Measurements from ENCODE around the gene CRHR2.
"Not testable (repeated sequence)": the region's sequence is repeated elsewhere in the genome, so short reads cannot be mapped to it uniquely, and the experiment has no call there.

The CRHR2 gene

DNA sequence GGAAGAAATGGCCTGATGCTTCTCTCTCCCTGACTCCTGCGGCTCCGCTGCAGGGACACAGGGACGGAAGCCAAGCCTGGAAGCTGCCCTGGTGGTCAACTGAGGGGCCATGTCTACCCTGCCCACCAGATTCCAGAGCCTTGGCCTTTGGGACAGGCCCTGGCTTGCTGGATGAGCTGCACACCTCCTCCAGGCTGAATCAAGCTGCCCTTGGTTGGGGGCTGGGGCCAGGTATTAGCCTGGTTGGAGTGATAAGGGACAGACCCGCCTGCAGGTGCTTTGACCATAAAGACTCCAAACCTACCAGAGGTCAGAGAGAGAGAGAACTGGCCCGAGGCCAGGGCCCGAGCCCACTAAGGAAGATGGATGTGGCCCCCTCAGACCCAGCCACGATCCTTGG lies 30.1 kb downstream of the CRHR2 start:
- no peak for DNase-seq

DNA sequence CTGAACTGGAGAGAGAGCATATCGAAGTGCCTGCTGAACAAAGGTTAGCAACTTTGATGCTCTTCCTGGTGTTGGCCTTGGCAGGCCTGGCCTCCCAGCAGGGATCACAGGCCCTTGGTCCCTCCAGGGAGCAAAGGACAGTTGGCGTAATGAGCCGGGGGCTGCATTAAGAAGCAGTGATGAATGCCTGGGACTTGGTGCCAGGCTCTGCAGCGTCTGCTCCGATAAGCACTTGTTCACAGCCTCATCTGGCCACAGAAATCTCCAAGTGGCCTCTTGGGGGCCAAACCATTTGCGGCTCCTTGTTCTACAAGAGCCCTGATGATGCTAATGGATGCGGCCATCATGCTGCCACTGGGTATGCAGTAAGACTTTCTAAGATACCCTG lies 31.8 kb downstream of the CRHR2 start:
- DNase-seq = no peak

DNA sequence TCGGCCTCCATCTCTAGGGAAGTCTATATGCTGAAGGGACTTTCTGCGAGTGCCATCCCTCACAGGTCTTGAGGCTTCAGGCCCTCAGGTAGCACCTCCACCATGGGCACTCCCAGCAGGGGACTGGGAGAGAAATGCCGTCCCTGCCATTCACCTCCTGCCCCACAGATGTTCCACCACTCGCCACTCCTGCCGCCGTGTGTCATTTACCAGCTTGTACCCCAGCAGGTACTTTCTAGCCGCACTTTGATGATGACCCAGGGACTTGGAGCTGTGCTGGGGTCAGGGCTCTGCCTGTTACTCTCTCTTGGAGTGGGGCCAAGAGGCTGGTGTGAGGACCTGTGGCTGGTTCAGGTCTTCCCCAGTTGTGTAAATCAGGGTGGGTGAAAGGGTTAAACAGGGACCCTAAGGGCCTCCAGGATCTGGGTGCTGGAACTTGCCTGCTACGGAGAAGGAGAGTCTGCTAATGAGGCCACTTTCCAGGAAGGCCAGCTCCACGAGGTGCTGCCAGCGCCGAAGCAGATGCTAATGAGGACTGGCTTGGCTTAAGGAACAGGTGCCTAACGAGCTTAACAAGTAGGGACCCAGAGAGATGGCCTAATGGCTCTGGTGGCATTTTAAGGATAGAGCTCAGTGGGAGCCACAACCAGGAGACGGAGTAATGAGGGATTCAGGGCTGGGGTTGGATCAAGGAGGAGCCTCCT lies 32.4 kb downstream of the CRHR2 start:
- DNase-seq = no peak

DNA sequence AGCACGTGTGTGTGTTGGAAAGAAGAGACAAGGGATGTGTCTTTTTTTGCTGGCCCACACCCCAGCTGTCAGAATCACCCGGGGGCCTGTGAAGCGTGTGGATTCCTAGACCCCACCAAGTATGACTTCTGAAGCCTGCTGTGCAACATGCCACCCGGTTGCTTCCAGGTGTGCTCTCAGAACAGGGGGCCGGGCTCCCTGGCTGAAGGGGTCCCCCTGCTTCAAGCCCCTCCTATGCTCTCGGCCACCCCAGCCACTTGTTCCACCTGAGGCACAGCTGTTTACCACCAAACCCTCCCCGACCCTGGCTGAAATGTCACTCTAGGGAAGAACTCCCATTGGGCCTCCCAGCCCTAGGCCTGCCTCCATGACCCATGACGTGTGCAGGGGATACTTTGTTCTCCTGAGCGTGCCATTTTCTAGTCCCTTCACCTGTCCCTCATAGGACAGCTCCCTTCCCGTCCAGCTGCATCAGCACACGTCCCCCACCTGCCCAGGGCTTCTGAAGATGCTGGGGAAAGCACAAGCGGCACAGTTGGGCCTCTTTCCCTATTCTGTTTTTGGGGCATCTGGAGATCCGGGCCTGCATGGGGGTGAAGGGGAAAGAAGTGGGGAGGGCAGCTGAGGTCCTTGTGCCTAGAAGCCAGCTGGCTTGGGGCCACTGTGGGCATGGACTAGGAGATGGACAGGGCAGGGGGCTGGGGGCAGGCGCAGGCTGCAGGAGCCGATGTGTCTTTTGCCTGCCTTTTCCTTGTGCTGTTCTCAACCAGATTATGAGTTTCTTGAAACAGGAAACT lies 33.3 kb downstream of the CRHR2 start:
- DNase-seq = no peak

DNA sequence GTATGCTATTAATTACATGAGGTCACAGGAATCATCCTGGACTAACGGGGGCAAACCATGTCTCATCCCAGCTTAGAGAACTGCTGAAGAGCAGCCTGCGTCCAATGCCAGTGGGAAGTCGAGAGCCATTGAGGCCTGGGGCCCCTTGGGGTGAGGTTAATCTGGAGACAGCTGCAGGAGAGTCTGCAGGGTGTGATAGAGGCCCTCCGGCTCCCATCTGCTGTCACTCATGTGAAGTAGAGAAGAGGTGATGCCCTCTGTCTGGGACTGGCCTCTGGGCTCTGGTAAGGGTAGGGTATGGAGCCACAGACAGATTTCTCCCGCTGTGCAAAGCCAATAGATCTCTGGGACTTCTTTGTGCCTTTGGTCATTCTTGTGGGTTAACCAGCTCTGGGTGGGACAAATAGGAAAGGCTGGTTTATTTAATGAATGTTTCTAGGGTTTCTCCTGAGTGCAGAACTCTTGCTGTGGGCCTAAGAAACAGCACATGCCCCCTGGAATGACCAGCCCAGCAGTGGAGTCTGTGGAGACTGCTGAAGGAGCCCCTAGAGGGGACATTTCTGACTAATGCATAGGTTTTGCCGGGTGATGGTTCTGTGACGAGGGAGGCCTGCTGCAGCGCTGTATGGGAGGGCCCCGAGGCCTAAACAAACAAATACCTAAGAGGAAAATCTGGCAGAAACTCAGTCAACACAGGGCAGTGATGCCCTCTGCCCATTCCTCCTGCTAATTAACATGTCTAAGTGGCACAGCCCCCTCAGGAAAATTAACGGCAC lies 34.5 kb downstream of the CRHR2 start:
- no peak for DNase-seq

DNA sequence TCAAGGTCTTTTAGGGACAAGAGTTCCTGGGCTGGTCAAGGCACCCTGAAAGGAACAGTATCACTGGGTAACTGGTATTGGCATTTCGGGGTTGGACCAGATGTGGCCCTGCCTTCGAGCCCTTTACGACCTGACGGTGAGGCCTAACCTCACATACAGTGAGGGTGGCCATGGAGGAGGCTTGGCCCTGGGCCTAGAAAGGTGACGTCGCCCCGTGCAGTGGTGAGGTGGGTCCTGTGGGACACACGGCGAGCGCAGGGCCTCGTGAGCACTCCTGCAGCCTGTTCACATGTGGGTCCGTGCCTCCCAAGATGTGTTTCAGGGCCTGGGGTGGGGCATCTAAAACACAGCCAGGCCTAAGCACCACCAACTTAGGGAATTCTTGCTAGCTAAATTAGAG lies 36.1 kb downstream of the CRHR2 start:
- DNase-seq = no peak

DNA sequence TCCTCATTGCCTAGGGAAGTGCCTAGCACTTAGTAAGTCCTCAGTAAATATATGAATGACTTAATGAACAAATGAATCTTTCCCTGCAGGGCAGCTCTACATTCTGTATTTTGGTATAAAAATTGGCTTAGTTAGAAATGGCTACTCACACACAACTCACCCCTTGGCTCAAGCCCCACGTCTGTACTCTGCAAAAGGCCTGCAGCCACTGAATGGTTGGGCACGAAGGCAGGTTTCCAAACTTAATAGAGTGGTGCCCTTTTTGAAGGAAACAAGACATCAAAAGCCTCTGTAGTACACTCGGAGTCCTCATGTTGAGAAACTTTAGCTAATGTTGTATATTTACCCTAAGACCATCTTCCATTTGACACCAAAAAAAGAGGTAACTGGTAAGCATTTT lies 36.6 kb downstream of the CRHR2 start:
- DNase-seq = no peak

DNA sequence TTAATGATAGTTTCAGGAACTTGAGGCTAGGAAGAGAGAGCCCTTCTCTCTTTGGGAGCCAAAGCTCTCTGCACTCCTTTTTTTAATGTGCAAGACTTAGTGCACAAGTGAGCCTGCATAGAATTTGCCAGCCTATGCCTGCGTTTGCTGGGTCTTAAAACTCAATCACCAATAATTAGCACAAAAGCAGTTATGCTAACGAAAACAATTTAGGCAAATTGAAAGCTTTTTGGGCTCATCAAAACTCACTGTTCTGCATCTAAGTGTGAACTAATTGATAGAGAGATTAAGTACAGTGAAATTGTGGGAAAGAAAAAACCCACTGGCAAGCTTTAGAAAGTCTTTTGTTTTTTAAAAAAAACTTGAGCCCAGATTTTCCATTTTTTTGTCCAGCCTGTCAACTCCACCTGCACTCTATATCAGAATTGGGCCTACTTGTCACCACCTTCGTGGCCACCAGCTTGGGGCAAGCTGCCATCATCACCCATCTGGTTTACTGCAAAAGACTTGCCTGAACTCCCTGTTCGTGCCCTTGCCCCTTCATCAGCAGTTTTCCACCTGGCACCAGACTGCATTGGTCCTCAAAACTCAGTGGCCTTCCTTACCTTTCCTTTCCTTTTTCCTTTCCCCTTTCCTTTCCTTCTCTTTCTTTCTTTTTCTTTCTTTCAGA lies 37.8 kb downstream of the CRHR2 start:
- DNase-seq = no peak

DNA sequence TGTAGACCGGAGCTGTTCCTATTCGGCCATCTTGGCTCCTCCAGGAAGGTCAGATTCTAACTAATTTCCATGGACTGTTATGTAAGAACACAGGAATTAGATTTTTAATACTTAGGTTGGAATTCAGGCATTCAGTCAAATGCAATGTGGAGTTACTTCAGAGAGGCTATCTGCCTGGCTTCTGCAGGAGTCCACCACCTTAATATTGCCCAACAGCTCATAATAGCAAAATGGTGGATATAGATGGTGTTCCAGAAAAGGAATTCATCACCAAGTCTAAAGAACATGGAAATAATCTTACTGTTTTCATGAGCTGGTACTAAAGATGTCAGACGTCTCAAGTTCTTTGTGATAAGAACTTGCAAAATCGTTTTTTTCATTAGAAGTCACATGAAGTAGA lies 39.5 kb downstream of the CRHR2 start:
- DNase-seq = no peak

DNA sequence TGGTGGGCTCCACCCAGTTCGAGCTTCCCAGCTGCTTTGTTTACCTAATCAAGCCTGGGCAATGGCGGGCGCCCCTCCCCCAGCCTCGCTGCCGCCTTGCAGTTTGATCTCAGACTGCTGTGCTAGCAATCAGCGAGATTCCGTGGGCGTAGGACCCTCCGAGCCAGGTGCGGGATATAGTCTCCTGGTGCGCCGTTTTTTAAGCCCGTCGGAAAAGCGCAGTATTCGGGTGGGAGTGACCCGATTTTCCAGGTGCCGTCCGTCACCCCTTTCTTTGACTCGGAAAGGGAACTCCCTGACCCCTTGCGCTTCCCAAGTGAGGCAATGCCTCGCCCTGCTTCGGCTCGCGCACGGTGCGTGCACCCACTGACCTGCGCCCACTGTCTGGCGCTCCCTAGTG lies 39.9 kb downstream of the CRHR2 start:
- DNase-seq = not testable (repeated sequence)

DNA sequence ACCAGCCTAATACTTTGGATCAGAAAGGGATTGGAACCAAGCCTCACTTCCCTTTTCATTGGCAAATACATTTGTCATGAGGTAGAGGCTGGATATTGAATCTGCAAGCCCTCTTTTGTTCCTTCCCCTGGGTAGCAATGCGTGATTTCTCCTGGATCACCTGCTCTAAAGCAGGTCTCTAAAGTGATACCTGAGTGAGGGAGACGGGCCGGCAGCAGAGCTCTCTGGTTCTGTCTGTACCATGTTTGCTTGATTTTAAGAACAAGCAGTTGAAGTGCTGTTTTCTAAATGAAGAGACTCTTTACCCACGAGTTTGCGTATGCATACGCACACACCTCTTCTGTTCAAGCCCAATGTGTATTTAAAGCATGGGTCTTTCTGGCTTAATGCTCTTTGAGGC lies 46.5 kb downstream of the CRHR2 start:
- DNase-seq = no peak

DNA sequence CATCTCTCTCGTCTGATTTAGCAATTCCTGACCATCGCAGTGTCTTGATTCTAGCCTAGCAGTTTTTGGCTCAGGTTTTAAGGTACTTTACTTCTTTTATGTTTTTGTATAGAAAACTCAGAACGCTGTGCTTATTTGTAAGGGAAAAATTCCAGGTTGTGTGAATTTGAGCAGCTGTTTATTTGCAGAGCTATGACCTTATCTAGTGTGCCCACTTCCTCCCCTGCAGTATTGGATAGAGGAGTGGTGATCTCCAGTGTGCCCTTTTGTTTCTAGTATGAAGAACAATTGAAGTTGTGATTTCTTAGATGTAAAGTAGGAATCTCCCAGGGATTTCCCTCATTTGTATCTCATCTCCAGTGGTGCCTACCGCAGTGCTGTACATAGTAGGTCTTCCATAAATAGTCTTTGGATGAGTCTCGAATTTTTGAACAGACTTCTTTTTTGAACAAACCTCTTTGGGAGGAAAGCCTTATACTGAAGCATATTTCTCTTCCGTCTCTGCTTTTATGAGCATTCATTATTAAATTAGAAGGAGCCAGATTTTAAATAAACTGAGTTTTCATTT lies 47.5 kb downstream of the CRHR2 start:
- no peak for DNase-seq

DNA sequence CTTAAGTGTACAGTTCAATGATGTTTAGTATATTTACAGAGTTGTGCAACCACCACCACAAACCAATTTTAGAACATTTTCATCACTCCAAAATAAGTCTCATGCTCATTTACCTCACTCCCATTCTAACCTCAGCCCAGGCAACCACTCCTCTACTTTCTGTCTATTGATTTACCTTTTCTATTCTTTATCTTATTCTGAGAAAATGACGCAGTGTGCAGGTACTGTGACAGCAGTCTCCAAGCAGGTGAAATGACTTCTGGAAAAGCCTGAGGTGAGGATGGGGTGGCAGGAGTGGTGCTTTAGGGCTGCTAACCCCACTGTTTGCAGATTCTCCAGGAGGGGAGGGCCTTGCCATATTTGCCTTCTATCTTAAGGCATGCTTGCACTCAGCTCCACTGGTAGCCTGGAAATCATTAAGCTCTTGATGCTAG lies 48.0 kb downstream of the CRHR2 start:
- DNase-seq = no peak

DNA sequence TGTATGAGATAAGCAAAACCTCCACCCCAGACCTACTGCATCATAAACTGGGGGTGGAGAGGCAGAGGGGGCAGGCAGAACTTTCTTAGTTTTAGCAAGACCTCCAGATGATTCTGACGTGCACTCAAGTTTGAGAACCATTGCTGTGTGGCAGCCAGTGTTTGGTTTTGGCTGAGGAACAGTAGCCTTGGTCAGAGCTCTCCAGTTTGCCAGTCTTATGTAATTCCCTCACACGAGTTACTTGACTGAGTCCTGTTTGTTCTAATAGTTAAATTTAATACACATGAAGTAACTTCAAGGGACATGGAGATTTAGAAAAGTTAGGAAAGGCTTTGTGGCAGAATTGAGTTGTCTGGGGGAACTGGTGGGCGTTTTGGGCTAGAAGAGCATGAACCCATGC lies 49.0 kb downstream of the CRHR2 start:
- DNase-seq = no peak

DNA sequence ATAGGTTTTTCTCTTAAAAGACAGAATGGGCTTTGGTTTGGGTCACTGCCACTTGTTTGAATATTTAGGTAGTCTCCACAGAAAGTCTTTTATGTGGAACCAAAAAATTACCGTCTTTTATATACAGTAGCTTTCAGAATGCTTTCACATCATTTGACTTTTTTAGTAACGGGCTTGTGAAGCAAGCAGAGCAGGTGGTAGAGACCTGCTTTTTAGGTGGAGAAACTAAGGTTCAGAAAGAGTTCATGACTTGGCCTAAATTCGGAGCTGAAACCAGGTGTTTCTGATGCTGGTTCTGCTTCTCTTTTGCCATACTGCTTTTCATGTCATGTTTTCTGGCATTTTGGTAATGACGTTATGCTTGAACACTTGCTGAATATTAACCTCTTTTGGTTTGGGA lies 51.3 kb downstream of the CRHR2 start:
- DNase-seq = no peak

DNA sequence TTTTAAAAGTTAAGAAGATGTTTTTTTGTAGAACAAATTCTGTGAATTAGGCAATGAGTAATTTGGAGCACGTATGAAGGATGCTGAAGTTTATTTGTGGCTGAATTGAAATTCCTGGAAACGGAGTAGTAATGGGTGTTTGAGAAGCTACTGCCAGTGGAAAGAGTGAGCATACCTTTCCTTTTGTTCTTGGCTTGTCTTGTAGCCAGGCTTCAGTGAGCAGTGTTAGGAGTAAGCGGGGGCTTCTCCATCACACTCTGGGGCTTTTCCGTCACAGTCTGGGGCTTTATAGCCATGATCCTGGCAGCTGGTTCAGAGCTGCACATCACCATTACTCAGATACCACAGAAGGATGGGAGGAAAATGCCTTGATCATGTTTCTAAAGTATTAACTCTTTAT lies 55.2 kb downstream of the CRHR2 start:
- no peak for DNase-seq

DNA sequence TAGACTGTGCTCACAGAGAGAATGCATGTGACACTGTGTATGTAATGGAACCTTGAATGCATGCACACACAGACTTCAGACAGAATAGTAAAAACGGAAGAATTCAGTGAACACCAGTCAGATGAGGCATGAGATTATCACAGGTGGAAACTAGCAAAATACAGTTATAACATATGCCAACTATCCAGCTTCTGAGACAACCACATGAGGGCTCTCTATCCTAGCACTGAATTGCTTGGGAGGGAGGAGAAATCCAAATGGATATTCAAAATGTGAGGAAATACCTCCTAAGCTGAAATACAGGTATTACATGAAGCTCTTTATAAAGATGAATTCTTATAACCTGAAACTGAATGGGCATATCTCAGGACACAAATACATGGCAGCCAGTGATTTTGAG lies 57.0 kb downstream of the CRHR2 start:
- no peak for DNase-seq

DNA sequence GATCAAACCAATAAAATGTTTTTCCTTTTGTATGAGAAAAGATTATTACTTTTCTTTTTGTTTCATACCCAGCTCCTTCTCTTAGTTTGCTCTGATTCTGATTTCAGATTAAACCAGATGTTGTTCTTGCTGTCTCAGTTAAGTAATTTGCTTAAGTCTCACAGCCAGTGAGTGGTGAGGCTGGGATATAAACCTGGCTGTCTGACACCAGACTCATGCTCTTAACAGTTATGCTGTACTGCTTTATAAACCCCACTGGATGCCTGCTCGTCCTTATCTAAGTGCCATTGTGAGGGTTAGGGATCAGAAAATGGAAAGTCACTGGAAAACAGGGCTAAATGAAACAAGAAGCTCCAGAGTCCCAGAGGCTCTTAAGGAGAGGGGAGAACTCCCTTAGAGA lies 63.3 kb downstream of the CRHR2 start:
- no peak for DNase-seq

DNA sequence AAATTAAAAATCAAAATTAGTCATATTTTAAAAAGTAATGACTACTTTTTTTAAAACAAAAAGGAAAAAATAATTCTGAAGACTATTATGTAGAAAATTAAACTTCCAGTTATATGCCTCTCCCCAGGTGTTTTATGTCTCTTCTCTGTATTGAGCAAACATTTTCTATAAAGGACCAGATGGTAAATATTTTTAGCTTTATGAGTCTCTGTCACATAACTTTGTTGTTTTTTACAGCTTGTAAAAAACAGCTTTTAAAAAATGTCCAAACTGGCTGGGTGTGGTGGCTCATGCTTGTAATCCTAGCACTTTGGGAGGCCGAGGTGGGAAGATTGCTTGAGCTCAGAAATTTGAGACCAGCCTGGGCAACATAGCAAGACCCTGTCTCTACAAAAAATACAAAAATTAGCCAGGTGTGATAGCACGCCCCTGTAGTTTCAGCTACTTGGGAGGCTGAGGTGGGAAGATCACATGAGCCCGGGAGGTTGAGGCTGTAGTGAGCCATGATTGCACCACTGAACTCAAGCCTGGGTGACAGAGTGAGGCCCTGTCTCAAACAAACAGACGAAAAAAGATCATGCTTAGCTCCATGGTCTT lies 64.1 kb downstream of the CRHR2 start:
- DNase-seq = no peak

DNA sequence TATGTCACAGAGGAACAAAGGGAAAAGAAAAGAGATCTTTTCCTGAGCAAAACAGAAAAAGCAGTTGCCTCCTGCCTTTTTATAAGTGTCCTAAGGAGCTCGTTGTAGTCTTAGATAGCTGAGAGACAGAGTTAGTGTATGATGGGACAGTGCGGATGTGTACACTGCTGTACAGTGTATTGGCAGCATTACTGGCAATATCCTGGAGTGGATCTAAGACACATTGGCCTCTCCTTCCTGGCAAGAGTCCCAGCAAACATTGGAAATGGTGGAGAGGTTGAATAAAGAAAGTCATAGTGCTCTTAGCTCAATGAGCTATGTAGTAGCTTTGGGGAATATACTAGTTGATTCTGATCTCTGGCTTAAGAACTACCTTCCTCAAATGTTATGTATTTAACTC lies 64.9 kb downstream of the CRHR2 start:
- no peak for DNase-seq

DNA sequence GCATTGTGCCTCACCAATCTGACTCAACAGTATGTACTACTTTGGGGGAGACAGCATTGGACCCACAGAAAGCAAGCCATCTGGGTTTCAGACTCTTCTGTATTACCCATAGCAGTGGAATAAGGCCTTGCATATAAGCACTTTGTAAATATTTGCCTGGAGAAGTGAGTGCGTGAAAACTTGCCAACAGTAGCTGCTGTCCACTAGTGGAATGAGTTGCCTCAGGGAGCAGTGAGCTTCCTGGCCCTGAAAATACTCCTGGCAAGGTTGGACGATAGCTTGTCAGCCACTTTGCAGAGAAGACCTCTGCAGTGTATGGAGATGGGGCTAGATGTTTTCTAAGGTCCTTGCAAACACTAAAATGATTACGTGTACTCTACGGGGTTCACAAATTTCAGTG lies 65.9 kb downstream of the CRHR2 start:
- DNase-seq = no peak
